Ishikawa (cell line): ENCODE measurements around the gene MMAB.

Experiments used
- CEBPB ChIP-seq: IDR thresholded peaks from 2 replicates; pipeline ENCODE4 v1.6.1; 2012
- EGR1 ChIP-seq: IDR thresholded peaks from 2 replicates; pipeline ENCODE4 v1.6.1; 2012
- EP300 ChIP-seq: IDR thresholded peaks from 2 replicates; pipeline ENCODE4 v1.6.1; 2012; ENCODE audit warnings: borderline replicate concordance
- FOXM1 ChIP-seq: IDR thresholded peaks from 2 replicates; pipeline ENCODE4 v1.6.1; 2012; ENCODE audit warnings: low read depth, borderline replicate concordance
- MAX ChIP-seq: IDR thresholded peaks from 2 replicates; pipeline ENCODE4 v1.6.1; 2012
- NFIC ChIP-seq: IDR thresholded peaks from 2 replicates; pipeline ENCODE4 v1.6.1; 2012
- RAD21 ChIP-seq: IDR thresholded peaks from 2 replicates; pipeline ENCODE4 v1.6.1; 2012; ENCODE audit warnings: low read depth
- TAF1 ChIP-seq: IDR thresholded peaks from 2 replicates; pipeline ENCODE4 v1.6.1; 2012; ENCODE audit warnings: low read depth, mild to moderate bottlenecking
- TEAD4 ChIP-seq: IDR thresholded peaks from 2 replicates; pipeline ENCODE4 v1.6.1; 2012
- USF1 ChIP-seq: IDR thresholded peaks from 2 replicates; pipeline ENCODE4 v1.6.1; 2012

GRCh38 chr12:109504068-109504467 is 69.2 kb downstream of the MMAB start:
- TF ChIP-seq EP300: no peak
- TF ChIP-seq TAF1: no peak
- TF ChIP-seq RAD21: no peak
- peak; percentile 41; the same call in 1 of the 2 replicates for TF ChIP-seq NFIC
- no peak for TF ChIP-seq TEAD4
- no peak for TF ChIP-seq MAX
- TF ChIP-seq FOXM1: no peak
- TF ChIP-seq CEBPB: no peak
- no peak for TF ChIP-seq EGR1
- TF ChIP-seq USF1: no peak
